Kidney glomerular epithelial cell (primary cell): ENCODE data around the gene RSPH6A.
"Not testable (repeated sequence)": the region's sequence is repeated elsewhere in the genome, so short reads cannot be mapped to it uniquely, and the experiment has no call there.

ENCODE experiments used
- DNase-seq: peaks from one replicate; lab custom pipeline; 2025; lab: John Stamatoyannopoulos, UW

Gene RSPH6A

GRCh38 chr19:45800070-45800553, 15.0 kb downstream of the RSPH6A start:
- DNase-seq, result peak; percentile 67

GRCh38 chr19:45799541-45799940, 15.6 kb downstream of the RSPH6A start:
- not testable (repeated sequence) for DNase-seq

- DNase-seq, result peak; percentile 86
These were observed 16.1 kb downstream of the RSPH6A start for GRCh38 chr19:45798995-45799517.

- DNase-seq, result no peak
These were observed 20.5 kb downstream of the RSPH6A start for GRCh38 chr19:45794627-45795026.

GRCh38 chr19:45793876-45794275, 21.2 kb downstream of the RSPH6A start:
- DNase-seq, result no peak

- no peak for DNase-seq
These were observed 21.9 kb downstream of the RSPH6A start for GRCh38 chr19:45793178-45793564.

GRCh38 chr19:45792470-45793177, 22.5 kb downstream of the RSPH6A start, which contains the start of gene DMWD:
DMWD (minus strand) TSS chr19:45792845; CDS start chr19:45792756, 89 bp downstream.
- peak; percentile 98 for DNase-seq

GRCh38 chr19:45791744-45792469, 23.2 kb downstream of the RSPH6A start:
- DNase-seq, result no peak

- DNase-seq, result no peak
These were observed 24.2 kb downstream of the RSPH6A start for GRCh38 chr19:45790942-45791341.

GRCh38 chr19:45789035-45789786, 25.9 kb downstream of the RSPH6A start:
- DNase-seq, result no peak

GRCh38 chr19:45786533-45786894, 28.6 kb downstream of the RSPH6A start:
- no peak for DNase-seq

- no peak for DNase-seq
These were observed 29.2 kb downstream of the RSPH6A start for GRCh38 chr19:45785781-45786532.

GRCh38 chr19:45785097-45785496, 30.0 kb downstream of the RSPH6A start:
- no peak for DNase-seq

- DNase-seq, result no peak
These were observed 31.0 kb downstream of the RSPH6A start for GRCh38 chr19:45784096-45784495.

GRCh38 chr19:45782820-45783785, 32.0 kb downstream of the RSPH6A start:
- DNase-seq, result no peak

GRCh38 chr19:45782162-45782691, 32.9 kb downstream of the RSPH6A start, which contains the start of gene DMPK:
DMPK (minus strand) TSS chr19:45782490; CDS start chr19:45782352, 138 bp downstream.
- no peak for DNase-seq

GRCh38 chr19:45781214-45782161, 33.6 kb downstream of the RSPH6A start:
- DNase-seq, result no peak

- no peak for DNase-seq
These were observed 34.5 kb downstream of the RSPH6A start for GRCh38 chr19:45780448-45781213.
